Measurements from ENCODE around the gene ZNF860.
"Not testable (repeated sequence)": the region's sequence is repeated elsewhere in the genome, so short reads cannot be mapped to it uniquely, and the experiment has no call there.

ZNF860 gene

DNA sequence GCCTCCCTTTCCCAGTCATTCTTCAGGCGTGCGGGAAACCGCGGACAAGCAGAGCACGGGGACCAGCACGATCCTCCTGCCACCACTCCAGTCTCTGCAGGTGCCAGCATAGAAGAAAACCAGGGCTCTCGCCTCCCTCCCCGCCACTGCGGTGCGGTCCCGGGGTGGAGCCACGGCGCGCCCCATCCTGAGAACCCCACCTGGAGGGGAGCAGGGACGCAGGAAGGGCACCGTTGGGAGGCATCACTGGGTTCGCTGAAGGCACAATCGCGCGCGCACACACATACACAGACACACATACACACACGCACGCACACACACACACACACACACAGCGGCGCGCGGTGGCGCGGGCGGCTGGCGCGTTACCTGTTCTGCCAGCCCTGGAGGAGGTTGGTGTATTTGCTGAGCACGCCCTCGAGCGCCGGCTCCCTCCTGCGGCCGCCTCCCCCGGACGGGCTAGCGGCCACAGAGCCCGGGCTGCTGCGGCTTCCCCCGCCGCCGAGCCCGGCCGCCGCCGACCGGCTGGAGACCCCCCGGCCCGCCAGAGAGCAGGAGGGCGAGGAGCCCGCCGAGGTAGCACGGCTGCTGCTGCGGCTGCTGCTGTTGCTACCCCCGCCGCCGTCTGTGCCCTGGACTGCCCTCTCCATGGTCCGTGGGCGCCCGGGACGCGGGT lies 882 bp upstream of the ZNF860 start:
- no peaks in the 10 kb centered on the region for H3K27me3 ChIP-seq (ENCODE audit: low read depth, low read length)
- H3K9me3 ChIP-seq (ENCODE audit: insufficient read depth, low read length): no peaks in the 10 kb centered on the region
- H3K4me3 ChIP-seq (ENCODE audit: low read length): peak overlapping the region; percentile 81
- H3K4me1 ChIP-seq (ENCODE audit: low read length): peaks cover 56% of the 10 kb centered on the region
- H3K9ac ChIP-seq (ENCODE audit: low read length): peak overlapping the region; percentile 86
- TF ChIP-seq CTCF (IDR thresholded peaks at IDR 0.05; ENCODE audit: low read depth, low read length) (peak; percentile 40; the same call in 1 of the 2 replicates), EZH2phosphoT487 (IDR thresholded peaks at IDR 0.05; ENCODE audit: low read depth) (no peak)
- H3K79me2 ChIP-seq (ENCODE audit: low read length): peaks cover 41% of the 10 kb centered on the region
- peak overlapping the region; percentile 39 for H2AFZ ChIP-seq (ENCODE audit: low read depth, low read length)
- peak overlapping the region; percentile 88 for H3K27ac ChIP-seq (ENCODE audit: low read length)
- H3K4me2 ChIP-seq (ENCODE audit: low read length): peak overlapping the region; percentile 75
- H3K36me3 ChIP-seq (replicated peaks; ENCODE audit: low read depth, low read length): peaks cover 32% of the 10 kb centered on the region
- no peaks in the 10 kb centered on the region for H4K20me1 ChIP-seq (ENCODE audit: insufficient read depth, low read length)

GRCh38 chr3:31984321-31984720 lies 2.8 kb downstream of the ZNF860 start:
- TF ChIP-seq EZH2phosphoT487 (IDR thresholded peaks at IDR 0.05; ENCODE audit: low read depth) (no peak), CTCF (IDR thresholded peaks at IDR 0.05; ENCODE audit: low read depth, low read length) (no peak)
- no peak overlapping the region for H2AFZ ChIP-seq (ENCODE audit: low read depth, low read length)
- peaks cover 9% of the 10 kb centered on the region for H3K79me2 ChIP-seq (ENCODE audit: low read length)
- H3K4me1 ChIP-seq (ENCODE audit: low read length): peaks cover 26% of the 10 kb centered on the region
- H3K9ac ChIP-seq (ENCODE audit: low read length): no peak overlapping the region
- H4K20me1 ChIP-seq (ENCODE audit: insufficient read depth, low read length): no peaks in the 10 kb centered on the region
- H3K4me2 ChIP-seq (ENCODE audit: low read length): no peak overlapping the region
- H3K9me3 ChIP-seq (ENCODE audit: insufficient read depth, low read length): peaks cover 14% of the 10 kb centered on the region; the same call in 1 of the 2 replicates
- H3K36me3 ChIP-seq (replicated peaks; ENCODE audit: low read depth, low read length): peaks cover 28% of the 10 kb centered on the region
- H3K27me3 ChIP-seq (ENCODE audit: low read depth, low read length): no peaks in the 10 kb centered on the region
- H3K27ac ChIP-seq (ENCODE audit: low read length): no peak overlapping the region
- no peak overlapping the region for H3K4me3 ChIP-seq (ENCODE audit: low read length)

- Histone ChIP-seq H3K27me3 (ENCODE audit: low read depth, low read length) (no peaks in the 10 kb centered on the region), H3K9me3 (ENCODE audit: insufficient read depth, low read length) (peaks cover 17% of the 10 kb centered on the region), H3K4me2 (ENCODE audit: low read length) (peak overlapping the region; percentile 40), H3K27ac (ENCODE audit: low read length) (peak overlapping the region; percentile 25; the same call in 1 of the 2 replicates), H2AFZ (ENCODE audit: low read depth, low read length) (no peak overlapping the region), H3K79me2 (ENCODE audit: low read length) (no peaks in the 10 kb centered on the region), H3K9ac (ENCODE audit: low read length) (no peak overlapping the region), H4K20me1 (ENCODE audit: insufficient read depth, low read length) (no peaks in the 10 kb centered on the region), H3K36me3 (replicated peaks; ENCODE audit: low read depth, low read length) (peaks cover 34% of the 10 kb centered on the region), H3K4me3 (ENCODE audit: low read length) (no peak overlapping the region), H3K4me1 (ENCODE audit: low read length) (peaks cover 22% of the 10 kb centered on the region)
- no peak for TF ChIP-seq CTCF (IDR thresholded peaks at IDR 0.05; ENCODE audit: low read depth, low read length)
- TF ChIP-seq EZH2phosphoT487 (IDR thresholded peaks at IDR 0.05; ENCODE audit: low read depth): no peak
Observed at GRCh38 chr3:31985831-31986230, 4.3 kb downstream of the ZNF860 start.

DNA sequence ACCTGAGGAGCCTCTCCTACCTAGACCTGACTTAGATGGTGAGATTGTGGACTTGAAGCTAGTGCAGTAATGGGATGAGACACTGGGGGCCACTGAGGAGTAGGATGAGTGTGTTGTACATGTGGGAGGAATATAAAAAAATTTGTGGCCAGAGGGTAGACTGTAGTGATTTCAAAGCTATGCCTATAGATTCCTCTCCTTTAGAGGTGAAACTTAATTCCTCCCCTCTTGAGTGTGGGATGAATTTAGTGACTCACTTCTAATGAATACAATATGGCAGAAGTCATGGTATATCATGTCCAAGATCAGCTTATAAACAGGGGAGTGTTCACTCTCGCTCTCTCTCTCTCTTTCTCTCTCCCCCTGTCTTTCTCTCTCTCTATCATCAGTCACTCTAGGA lies 6.7 kb downstream of the ZNF860 start:
- H3K9me3 ChIP-seq (ENCODE audit: insufficient read depth, low read length): peaks cover 32% of the 10 kb centered on the region

GRCh38 chr3:31992995-31993394 lies 11.4 kb downstream of the ZNF860 start:
- H3K4me3 ChIP-seq (ENCODE audit: low read length): not testable (repeated sequence)

More for the DNA sequence above, 6.7 kb downstream of the ZNF860 start:
- H4K20me1 ChIP-seq (ENCODE audit: insufficient read depth, low read length): no peaks in the 10 kb centered on the region
- H3K9ac ChIP-seq (ENCODE audit: low read length): no peak overlapping the region
- H3K27ac ChIP-seq (ENCODE audit: low read length): no peak overlapping the region
- H3K4me1 ChIP-seq (ENCODE audit: low read length): peaks cover 12% of the 10 kb centered on the region
- H3K36me3 ChIP-seq (replicated peaks; ENCODE audit: low read depth, low read length): peaks cover 42% of the 10 kb centered on the region
- no peak overlapping the region for H3K4me2 ChIP-seq (ENCODE audit: low read length)
- TF ChIP-seq EZH2phosphoT487 (IDR thresholded peaks at IDR 0.05; ENCODE audit: low read depth) (no peak), CTCF (IDR thresholded peaks at IDR 0.05; ENCODE audit: low read depth, low read length) (no peak)
- no peak overlapping the region for H2AFZ ChIP-seq (ENCODE audit: low read depth, low read length)
- no peaks in the 10 kb centered on the region for H3K79me2 ChIP-seq (ENCODE audit: low read length)
- H3K4me3 ChIP-seq (ENCODE audit: low read length): no peak overlapping the region
- no peaks in the 10 kb centered on the region for H3K27me3 ChIP-seq (ENCODE audit: low read depth, low read length)

More at GRCh38 chr3:31992995-31993394, 11.4 kb downstream of the ZNF860 start:
- H3K4me1 ChIP-seq (ENCODE audit: low read length); H3K27ac ChIP-seq (ENCODE audit: low read length); H3K9ac ChIP-seq (ENCODE audit: low read length); H2AFZ ChIP-seq (ENCODE audit: low read depth, low read length); H3K79me2 ChIP-seq (ENCODE audit: low read length); H3K4me2 ChIP-seq (ENCODE audit: low read length); H3K27me3 ChIP-seq (ENCODE audit: low read depth, low read length); H4K20me1 ChIP-seq (ENCODE audit: insufficient read depth, low read length): not testable (repeated sequence)
- Histone ChIP-seq H3K36me3 (replicated peaks; ENCODE audit: low read depth, low read length) (peaks cover 27% of the 10 kb centered on the region), H3K9me3 (ENCODE audit: insufficient read depth, low read length) (peaks cover 24% of the 10 kb centered on the region)

Data from OCI-LY3 (cell line).